ENCODE data around the gene JOSD2. TPM values are rescaled to one million over a fixed set of nuclear protein-coding genes. Genes with fewer than 3 reads are reported as not detected.

JOSD2 gene
- total and polyA plus RNA-seq, 8 donors = 16.0 to 52.0 (median 22.5) TPM

DNA sequence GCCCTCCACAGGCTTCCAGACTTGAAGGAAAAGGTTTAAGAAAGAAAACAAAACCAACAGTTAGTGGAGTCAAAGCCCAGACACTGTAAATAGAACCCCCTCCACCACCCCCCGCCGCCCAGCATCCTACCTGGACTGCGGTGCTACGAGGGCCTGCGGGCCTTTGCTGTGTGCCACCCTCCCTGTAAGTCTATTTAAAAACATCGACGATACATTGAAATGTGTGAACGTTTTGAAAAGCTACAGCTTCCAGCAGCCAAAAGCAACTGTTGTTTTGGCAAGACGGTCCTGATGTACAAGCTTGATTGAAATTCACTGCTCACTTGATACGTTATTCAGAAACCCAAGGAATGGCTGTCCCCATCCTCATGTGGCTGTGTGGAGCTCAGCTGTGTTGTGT lies 28.1 kb downstream of the JOSD2 start:
- Histone ChIP-seq H3K9me3 (no peaks in the 10 kb centered on the region), H3K4me3 (no peak overlapping the region), H3K4me1 (peaks cover 0 to 19% of the 10 kb centered on the region in 2 donors), H3K27ac (no peak overlapping the region), H3K36me3 (peaks cover 0 to 64% of the 10 kb centered on the region in 2 donors), H3K27me3 (peaks cover 0 to 9% of the 10 kb centered on the region in 2 donors)
- ATAC-seq = no peak
- TF ChIP-seq, protein P1, sequence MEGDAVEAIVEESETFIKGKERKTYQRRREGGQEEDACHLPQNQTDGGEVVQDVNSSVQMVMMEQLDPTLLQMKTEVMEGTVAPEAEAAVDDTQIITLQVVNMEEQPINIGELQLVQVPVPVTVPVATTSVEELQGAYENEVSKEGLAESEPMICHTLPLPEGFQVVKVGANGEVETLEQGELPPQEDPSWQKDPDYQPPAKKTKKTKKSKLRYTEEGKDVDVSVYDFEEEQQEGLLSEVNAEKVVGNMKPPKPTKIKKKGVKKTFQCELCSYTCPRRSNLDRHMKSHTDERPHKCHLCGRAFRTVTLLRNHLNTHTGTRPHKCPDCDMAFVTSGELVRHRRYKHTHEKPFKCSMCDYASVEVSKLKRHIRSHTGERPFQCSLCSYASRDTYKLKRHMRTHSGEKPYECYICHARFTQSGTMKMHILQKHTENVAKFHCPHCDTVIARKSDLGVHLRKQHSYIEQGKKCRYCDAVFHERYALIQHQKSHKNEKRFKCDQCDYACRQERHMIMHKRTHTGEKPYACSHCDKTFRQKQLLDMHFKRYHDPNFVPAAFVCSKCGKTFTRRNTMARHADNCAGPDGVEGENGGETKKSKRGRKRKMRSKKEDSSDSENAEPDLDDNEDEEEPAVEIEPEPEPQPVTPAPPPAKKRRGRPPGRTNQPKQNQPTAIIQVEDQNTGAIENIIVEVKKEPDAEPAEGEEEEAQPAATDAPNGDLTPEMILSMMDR (IDR thresholded peaks at IDR 0.05) = no peak
- DNase-seq = peak in 1 of 4 donors; percentile 55
- intact Hi-C loops (cut with DNase I) = no loop called here

DNA sequence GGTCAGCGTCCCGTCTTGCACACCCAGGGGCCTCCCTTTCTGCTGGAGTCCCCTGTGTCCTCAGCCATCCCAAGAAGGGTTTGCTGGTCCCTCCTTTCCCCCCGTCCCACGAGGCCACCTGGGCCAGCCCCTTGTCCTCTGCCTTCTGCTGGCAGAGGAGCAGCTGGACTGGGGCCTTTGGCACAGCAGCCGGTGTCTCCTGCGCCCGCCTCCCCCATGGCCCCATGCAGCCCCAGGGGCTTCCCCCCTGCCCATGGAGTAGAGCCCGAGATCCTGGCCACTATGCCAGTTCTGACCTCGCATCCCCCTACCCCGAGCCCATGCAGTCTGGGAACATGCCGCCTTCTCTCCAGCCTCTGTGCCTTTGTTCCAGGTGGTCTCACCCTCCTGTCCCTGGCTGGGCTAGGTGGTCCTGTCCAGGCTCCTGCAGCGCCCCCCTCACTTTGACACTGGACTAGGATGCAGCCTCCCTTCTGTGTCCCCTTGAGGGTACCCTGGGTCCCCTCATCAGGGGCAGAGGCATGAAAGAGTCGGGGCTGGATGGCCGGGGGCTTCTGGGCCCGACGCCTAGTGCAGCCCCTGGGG lies 28.6 kb downstream of the JOSD2 start:
- Histone ChIP-seq H3K36me3 (peaks cover 0 to 64% of the 10 kb centered on the region in 2 donors), H3K4me3 (no peak overlapping the region), H3K27ac (no peak overlapping the region), H3K9me3 (no peaks in the 10 kb centered on the region), H3K27me3 (peaks cover 0 to 4% of the 10 kb centered on the region in 2 donors), H3K4me1 (peaks cover 5 to 19% of the 10 kb centered on the region in 2 donors)
- ATAC-seq = no peak
- TF ChIP-seq, protein P1 (IDR thresholded peaks at IDR 0.05) = no peak
- intact Hi-C loops (cut with DNase I) = no loop called here
- no peak for DNase-seq

DNA sequence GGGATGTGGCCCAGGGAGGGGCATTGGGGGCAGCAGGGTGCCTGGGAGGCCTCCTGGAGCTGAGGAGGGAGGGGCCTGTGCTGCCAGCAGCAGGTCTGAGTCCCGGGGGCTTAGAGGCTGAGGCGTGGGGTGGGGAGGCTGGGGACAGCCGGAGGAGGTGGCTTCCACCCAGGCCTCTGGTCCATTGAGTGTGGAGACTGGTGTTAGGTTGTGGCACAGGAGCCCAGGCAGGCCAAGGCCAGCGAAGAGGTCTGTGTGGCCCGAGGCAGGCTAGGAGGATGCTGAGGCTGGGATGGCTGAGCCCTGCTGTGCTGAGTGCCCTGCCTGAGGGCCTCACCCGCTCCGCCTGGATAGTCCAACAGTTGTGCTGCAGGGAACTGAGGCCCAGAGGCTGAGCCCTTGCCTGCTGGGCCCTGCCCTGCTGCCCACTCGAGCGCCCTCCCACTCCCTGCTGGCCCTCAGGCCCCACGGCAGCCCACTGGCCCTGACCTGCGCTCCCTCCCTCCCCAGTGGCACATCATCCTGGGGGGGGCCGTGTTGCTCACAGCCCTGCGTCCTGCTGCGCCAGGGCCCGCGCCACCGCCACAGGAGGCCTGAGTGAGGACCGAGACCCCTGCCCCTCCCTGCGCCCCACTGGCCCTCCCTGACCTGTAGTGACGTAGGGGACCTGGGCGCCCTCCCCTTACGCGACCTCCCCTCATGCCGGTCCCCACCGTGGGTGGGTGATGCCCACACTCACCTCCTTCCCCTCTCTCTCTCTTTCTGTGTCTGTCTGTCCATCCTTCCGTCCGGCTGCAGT lies 29.4 kb downstream of the JOSD2 start:
- Histone ChIP-seq H3K27ac (no peak overlapping the region), H3K4me3 (no peak overlapping the region), H3K9me3 (no peaks in the 10 kb centered on the region), H3K4me1 (peaks cover 9 to 21% of the 10 kb centered on the region in 2 donors), H3K36me3 (peaks cover 0 to 64% of the 10 kb centered on the region in 2 donors), H3K27me3 (no peaks in the 10 kb centered on the region)
- intact Hi-C loops (cut with DNase I) = no loop called here
- TF ChIP-seq, protein P1 (IDR thresholded peaks at IDR 0.05) = no peak
- peak in 1 of 4 donors; percentile 63 for DNase-seq
- ATAC-seq = no peak

DNA sequence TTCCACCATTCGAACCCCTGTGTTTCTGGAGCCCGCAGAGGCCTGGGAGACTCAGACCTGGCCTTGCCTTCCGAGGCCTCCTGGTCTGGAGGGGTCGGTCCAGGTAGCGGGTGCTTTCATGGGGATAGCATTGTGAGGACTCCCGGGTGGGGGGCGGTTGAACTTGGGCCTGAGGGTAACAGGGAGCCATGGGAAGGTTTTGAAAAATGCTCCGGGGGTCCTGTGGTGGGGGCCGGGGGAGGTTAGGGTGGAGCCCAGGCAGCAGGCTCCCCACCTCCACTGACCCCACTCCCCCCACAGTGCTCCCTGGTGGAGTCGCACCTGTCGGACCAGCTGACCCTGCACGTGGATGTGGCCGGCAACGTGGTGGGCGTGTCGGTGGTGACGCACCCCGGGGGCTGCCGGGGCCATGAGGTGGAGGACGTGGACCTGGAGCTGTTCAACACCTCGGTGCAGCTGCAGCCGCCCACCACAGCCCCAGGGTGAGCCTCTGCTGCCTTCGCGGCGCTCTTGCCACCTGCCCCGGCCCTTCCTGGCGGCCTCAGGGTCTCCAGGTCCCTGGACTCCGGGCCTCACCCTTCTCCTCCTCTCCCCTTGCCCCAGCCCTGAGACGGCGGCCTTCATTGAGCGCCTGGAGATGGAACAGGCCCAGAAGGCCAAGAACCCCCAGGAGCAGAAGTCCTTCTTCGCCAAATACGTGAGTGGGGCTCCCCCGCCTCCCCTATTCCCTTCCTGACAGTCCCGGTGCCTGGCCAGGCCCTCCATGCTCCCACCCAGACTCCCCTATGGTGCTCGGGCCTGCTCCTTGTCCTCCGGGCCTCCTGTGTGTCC lies 30.5 kb downstream of the JOSD2 start:
- no peak for ATAC-seq
- no peak overlapping the region for H3K27ac ChIP-seq
- DNase-seq = peak in 1 of 4 donors; percentile 71
- H3K9me3 ChIP-seq = no peaks in the 10 kb centered on the region
- H3K4me3 ChIP-seq = no peak overlapping the region
- intact Hi-C loops (cut with DNase I) = no loop called here
- peaks cover 0 to 64% of the 10 kb centered on the region in 2 donors for H3K36me3 ChIP-seq
- TF ChIP-seq, protein P1 (IDR thresholded peaks at IDR 0.05) = no peak
- no peaks in the 10 kb centered on the region for H3K27me3 ChIP-seq
- H3K4me1 ChIP-seq = peaks cover 9 to 18% of the 10 kb centered on the region in 2 donors

Measured in left lung (tissue), 10 donors.